ENCODE measurements around the gene TMPRSS11D. TPM values are rescaled to one million over a fixed set of nuclear protein-coding genes. Genes with fewer than 3 reads are reported as not detected.

The TMPRSS11D gene
- total RNA-seq, 1 experiment from 2014 or later = not detected

DNA sequence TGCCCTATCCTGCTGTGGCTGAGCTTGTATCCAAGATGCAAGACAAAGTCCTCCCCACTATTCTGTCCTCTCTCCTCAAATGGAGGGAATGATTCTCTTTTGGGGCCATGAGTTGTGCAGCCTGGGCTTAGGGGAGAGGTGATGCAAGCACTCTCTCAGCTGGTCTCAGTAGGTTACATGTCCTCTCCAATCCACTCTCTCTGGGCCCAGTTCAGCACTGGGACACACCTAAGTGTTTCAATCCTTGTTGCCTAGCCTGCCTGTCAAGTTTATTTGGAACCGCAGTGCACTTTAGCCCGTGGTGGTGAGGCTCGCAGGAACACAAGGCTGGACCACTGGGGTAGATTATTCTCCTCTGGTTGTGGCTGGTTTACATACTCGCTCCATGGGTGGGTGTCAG, 23.8 kb upstream of the TMPRSS11D start:
- Histone ChIP-seq H3K4me3 (no peak overlapping the region), H3K4me1 (replicated peaks; ENCODE audit: insufficient read depth) (no peaks in the 10 kb centered on the region), H3K27me3 (ENCODE audit: insufficient read depth, low read depth) (no peaks in the 10 kb centered on the region), H3K9me2 (ENCODE audit: insufficient read depth) (no peaks in the 10 kb centered on the region), H2AFZ (no peak overlapping the region), H3K79me2 (ENCODE audit: low read depth) (no peaks in the 10 kb centered on the region), H3K4me2 (no peak overlapping the region), H3K27ac (no peak overlapping the region), H3K36me3 (ENCODE audit: low read depth) (no peaks in the 10 kb centered on the region), H4K20me1 (ENCODE audit: insufficient read depth) (no peaks in the 10 kb centered on the region), H3F3A (ENCODE audit: insufficient read depth, low read depth) (no peaks in the 10 kb centered on the region), H3K9me3 (ENCODE audit: insufficient read depth, low read depth) (no peaks in the 10 kb centered on the region)
- POLR2A ChIA-PET (ENCODE audit: unreplicated experiment) = no interaction called here
- DNase-seq = no peak
- no peak for TF ChIP-seq EZH2 (IDR thresholded peaks at IDR 0.05; ENCODE audit: low read depth)
- TF ChIP-seq, protein P1, sequence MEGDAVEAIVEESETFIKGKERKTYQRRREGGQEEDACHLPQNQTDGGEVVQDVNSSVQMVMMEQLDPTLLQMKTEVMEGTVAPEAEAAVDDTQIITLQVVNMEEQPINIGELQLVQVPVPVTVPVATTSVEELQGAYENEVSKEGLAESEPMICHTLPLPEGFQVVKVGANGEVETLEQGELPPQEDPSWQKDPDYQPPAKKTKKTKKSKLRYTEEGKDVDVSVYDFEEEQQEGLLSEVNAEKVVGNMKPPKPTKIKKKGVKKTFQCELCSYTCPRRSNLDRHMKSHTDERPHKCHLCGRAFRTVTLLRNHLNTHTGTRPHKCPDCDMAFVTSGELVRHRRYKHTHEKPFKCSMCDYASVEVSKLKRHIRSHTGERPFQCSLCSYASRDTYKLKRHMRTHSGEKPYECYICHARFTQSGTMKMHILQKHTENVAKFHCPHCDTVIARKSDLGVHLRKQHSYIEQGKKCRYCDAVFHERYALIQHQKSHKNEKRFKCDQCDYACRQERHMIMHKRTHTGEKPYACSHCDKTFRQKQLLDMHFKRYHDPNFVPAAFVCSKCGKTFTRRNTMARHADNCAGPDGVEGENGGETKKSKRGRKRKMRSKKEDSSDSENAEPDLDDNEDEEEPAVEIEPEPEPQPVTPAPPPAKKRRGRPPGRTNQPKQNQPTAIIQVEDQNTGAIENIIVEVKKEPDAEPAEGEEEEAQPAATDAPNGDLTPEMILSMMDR (conservative IDR thresholded peaks at IDR 0.05) = no peak
- CTCF ChIA-PET = no interaction called here
- no TSS peak for BruUV-seq (replicated peaks)
- intact Hi-C loops (cut with micrococcal nuclease; ENCODE audit: unreplicated experiment) = no loop called here

GRCh38 chr4:67899096-67899495, 15.3 kb upstream of the TMPRSS11D start:
- Histone ChIP-seq H3K9me2 (ENCODE audit: insufficient read depth) (no peaks in the 10 kb centered on the region; the same call in 1 of the 2 replicates), H2AFZ (no peak overlapping the region), H3K27me3 (ENCODE audit: insufficient read depth, low read depth) (no peaks in the 10 kb centered on the region), H4K20me1 (ENCODE audit: insufficient read depth) (no peaks in the 10 kb centered on the region), H3K4me2 (no peak overlapping the region), H3K4me1 (replicated peaks; ENCODE audit: insufficient read depth) (no peaks in the 10 kb centered on the region), H3F3A (ENCODE audit: insufficient read depth, low read depth) (no peaks in the 10 kb centered on the region), H3K9me3 (ENCODE audit: insufficient read depth, low read depth) (no peaks in the 10 kb centered on the region), H3K79me2 (ENCODE audit: low read depth) (no peaks in the 10 kb centered on the region), H3K4me3 (no peak overlapping the region), H3K36me3 (ENCODE audit: low read depth) (no peaks in the 10 kb centered on the region), H3K27ac (no peak overlapping the region)
- intact Hi-C loops (cut with micrococcal nuclease; ENCODE audit: unreplicated experiment) = no loop called here
- ChIA-PET POLR2A (ENCODE audit: unreplicated experiment) (interaction anchor here (0.6 kb wide), 1 partner anchor 78 kb away, joined by 5 read pairs; no protein-coding TSS in a partner anchor), CTCF (no interaction called here)
- TF ChIP-seq, protein P1 (conservative IDR thresholded peaks at IDR 0.05) = no peak
- no peak for TF ChIP-seq EZH2 (IDR thresholded peaks at IDR 0.05; ENCODE audit: low read depth)
- DNase-seq = no peak
- no TSS peak for BruUV-seq (replicated peaks)

DNA sequence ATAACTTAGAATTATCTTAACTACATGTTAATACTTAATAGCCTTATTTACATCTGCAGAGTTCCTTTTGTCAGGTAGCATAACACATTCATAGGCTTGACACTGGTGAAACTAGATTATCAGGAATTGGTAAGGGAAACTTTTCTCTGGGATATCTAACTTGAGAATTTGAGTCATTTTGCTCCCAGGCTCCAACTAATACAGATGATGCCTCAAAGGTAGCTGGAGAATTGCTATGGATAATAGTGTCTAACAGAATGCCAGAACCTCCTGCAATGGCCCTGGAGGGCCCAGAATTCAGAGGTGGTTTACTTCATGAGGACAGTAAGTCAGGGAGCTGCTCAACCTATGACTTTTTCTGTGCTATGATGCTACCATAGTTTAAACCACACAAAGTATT, 13.9 kb upstream of the TMPRSS11D start:
- ChIA-PET CTCF (no interaction called here), POLR2A (ENCODE audit: unreplicated experiment) (no interaction called here)
- DNase-seq = no peak
- Histone ChIP-seq H3K36me3 (ENCODE audit: low read depth) (no peaks in the 10 kb centered on the region), H3F3A (ENCODE audit: insufficient read depth, low read depth) (no peaks in the 10 kb centered on the region), H3K79me2 (ENCODE audit: low read depth) (no peaks in the 10 kb centered on the region), H4K20me1 (ENCODE audit: insufficient read depth) (no peaks in the 10 kb centered on the region), H3K4me3 (no peak overlapping the region), H3K4me1 (replicated peaks; ENCODE audit: insufficient read depth) (no peaks in the 10 kb centered on the region), H3K9me2 (ENCODE audit: insufficient read depth) (no peaks in the 10 kb centered on the region; the same call in 1 of the 2 replicates), H2AFZ (no peak overlapping the region), H3K9me3 (ENCODE audit: insufficient read depth, low read depth) (no peaks in the 10 kb centered on the region), H3K27me3 (ENCODE audit: insufficient read depth, low read depth) (no peaks in the 10 kb centered on the region), H3K27ac (no peak overlapping the region), H3K4me2 (no peak overlapping the region)
- no TSS peak for BruUV-seq (replicated peaks)
- no peak for TF ChIP-seq EZH2 (IDR thresholded peaks at IDR 0.05; ENCODE audit: low read depth)
- TF ChIP-seq, protein P1 (conservative IDR thresholded peaks at IDR 0.05) = no peak
- intact Hi-C loops (cut with micrococcal nuclease; ENCODE audit: unreplicated experiment) = no loop called here
